Type B pancreatic cell (in vitro differentiated cells): Measurements from ENCODE around the gene SRD5A3. TPM values are rescaled to one million over a fixed set of nuclear protein-coding genes. Genes with fewer than 3 reads are reported as not detected.

Experiments used
- DNase-seq: peaks from one replicate; pipeline ENCODE4 v3.0.0; 2021; ENCODE audit warnings: mixed read lengths; ENCODE audit not compliant: unreplicated experiment; ENCODE audit errors: extremely low spot score
- H3K27ac Mint-ChIP-seq: 2 replicates; pipeline ENCODE4 v1.8.0; 2021; ENCODE audit warnings: mild to moderate bottlenecking, mixed read lengths
- H3K27me3 Mint-ChIP-seq: 2 replicates; pipeline ENCODE4 v1.8.0; 2021; ENCODE audit warnings: mixed read lengths
- H3K36me3 Mint-ChIP-seq: 2 replicates; pipeline ENCODE4 v1.8.0; 2021; ENCODE audit warnings: mixed read lengths
- H3K4me1 Mint-ChIP-seq: one replicate; pipeline ENCODE4 v1.8.0; 2021; ENCODE audit warnings: mixed read lengths; ENCODE audit not compliant: unreplicated experiment
- H3K4me3 Mint-ChIP-seq: 2 replicates; pipeline ENCODE4 v1.8.0; 2021; ENCODE audit warnings: mild to moderate bottlenecking, mixed read lengths
- H3K9me3 Mint-ChIP-seq: 2 replicates; pipeline ENCODE4 v1.8.0; 2021; ENCODE audit warnings: mixed read lengths
- total RNA-seq: library from RNA; stranded (reverse); gene quantifications from 2 replicates; pipeline ENCODE4 v1.2.1, GENCODE V29; 2021; ENCODE audit warnings: low replicate concordance
- TF ChIP-seq, protein P1 (sequence below): fragments of 200-600 bp; sonication (generic); conservative IDR thresholded peaks from 2 replicates; pipeline ENCODE4 v1.5.0; 2021; ENCODE audit warnings: antibody characterized with exemption, mild to moderate bottlenecking

SRD5A3 gene
- total RNA-seq, 1 donor from 2014 or later, result 25.7 TPM

DNA sequence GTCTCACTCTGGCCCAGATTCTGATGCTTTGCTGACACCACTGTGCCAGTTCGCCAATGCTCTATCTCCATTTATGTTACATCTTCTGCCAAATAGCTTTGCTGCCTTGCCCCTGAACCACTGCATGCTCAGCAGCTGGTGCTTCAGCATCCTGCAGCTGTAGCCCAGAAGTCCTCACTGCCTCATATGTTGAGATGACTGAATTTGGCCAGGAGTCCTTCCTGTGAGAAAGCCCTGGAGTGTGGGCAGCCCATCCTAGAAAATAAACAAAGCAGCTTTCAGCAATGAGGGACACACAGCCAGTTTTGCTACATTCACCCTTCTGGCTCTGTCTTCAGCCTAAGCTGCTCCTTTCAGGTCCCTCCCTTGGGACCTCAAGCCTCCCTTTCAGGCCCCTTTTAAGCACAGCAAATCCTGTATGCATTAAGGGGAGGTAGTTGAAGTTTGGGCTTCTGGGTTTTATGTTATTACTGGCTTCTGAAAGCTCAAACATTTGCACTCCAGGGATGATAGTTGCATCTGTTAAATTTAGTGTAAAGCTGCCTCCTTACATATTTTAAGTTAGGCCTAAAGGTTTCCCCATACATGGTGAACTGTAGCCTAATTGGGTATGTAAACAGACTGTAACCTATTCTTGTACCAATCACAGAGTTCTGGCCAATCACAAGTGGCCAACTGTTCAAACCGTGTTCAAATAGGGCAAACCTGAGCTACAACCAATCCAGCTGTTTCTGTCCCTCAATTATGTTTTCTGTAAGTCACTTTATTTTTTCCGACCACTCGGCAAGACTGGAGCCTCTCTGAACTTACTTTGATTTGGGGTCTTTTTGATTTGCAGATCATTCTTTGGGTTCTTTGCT, 47.6 kb downstream of the SRD5A3 start:
- TF ChIP-seq, protein P1, sequence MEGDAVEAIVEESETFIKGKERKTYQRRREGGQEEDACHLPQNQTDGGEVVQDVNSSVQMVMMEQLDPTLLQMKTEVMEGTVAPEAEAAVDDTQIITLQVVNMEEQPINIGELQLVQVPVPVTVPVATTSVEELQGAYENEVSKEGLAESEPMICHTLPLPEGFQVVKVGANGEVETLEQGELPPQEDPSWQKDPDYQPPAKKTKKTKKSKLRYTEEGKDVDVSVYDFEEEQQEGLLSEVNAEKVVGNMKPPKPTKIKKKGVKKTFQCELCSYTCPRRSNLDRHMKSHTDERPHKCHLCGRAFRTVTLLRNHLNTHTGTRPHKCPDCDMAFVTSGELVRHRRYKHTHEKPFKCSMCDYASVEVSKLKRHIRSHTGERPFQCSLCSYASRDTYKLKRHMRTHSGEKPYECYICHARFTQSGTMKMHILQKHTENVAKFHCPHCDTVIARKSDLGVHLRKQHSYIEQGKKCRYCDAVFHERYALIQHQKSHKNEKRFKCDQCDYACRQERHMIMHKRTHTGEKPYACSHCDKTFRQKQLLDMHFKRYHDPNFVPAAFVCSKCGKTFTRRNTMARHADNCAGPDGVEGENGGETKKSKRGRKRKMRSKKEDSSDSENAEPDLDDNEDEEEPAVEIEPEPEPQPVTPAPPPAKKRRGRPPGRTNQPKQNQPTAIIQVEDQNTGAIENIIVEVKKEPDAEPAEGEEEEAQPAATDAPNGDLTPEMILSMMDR, result no peak
- Mint-ChIP-seq H3K27me3 (no peaks in the 10 kb centered on the region), H3K4me1 (peaks cover 25% of the 10 kb centered on the region), H3K4me3 (peak overlapping the region; percentile 62), H3K9me3 (no peaks in the 10 kb centered on the region), H3K36me3 (peaks cover 5% of the 10 kb centered on the region), H3K27ac (peak overlapping the region; percentile 21)
- no peak for DNase-seq

DNA sequence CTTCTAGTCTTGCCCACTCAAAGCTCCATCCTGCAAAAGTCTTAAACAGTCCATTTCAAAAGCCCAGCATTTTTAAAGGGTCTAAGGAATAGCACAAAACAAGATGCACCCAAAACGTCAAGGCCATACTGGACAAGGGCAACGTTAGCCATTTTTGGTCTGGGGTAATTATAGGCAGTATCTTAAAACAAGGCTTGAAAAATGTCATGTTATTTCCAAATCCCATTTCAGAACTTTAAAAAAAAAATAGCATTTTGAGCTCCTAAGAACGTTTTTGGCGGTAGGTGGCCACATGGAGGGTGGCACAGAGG, 49.1 kb downstream of the SRD5A3 start:
- peak overlapping the region; percentile 100 for H3K4me3 Mint-ChIP-seq
- no peak for DNase-seq
- peaks cover 11% of the 10 kb centered on the region for H3K36me3 Mint-ChIP-seq
- H3K27ac Mint-ChIP-seq, result peak overlapping the region; percentile 99
- peaks cover 33% of the 10 kb centered on the region for H3K4me1 Mint-ChIP-seq
- H3K9me3 Mint-ChIP-seq, result no peaks in the 10 kb centered on the region
- H3K27me3 Mint-ChIP-seq, result no peaks in the 10 kb centered on the region
- TF ChIP-seq, protein P1, result peak; percentile 49

DNA sequence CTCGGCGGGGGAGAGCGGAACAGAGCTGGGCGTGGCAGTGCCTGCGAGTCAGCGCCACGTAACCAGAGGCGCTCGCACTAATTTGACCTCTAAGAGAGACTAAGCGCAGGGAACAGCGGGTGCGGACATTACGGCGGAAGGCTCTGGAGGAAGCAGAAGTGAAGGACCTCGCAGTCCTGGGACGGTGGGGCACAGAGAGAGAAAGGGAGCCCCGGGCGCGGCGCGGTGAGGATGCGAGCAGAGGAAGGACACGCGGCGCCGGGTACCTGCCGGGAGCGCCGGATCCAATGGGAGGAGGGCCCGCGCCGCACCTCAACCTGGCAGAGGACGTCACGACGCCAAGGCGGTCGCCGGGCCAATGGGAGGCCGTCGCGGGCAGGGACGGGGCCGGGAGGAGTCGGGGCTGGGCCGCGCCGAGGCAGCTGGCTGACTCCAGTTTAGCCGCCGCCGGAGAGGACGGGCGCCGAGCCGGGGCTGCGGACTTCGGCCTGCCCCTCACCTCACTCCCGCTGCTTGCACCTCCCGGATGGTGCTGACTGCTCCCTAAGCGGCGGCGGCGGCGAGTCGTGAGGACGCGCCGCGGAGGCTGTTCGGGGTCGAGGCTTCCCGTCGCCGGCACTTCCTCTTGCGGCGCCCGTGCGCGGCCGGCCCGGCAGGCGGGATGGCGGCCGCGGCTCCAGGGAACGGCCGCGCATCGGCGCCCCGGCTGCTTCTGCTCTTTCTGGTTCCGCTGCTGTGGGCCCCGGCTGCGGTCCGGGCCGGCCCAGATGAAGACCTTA, 49.7 kb downstream of the SRD5A3 start, which contains the start of gene TMEM165:
Gene TMEM165 (plus strand): TSS at position 429 of the 779 bp plus-strand sequence. CDS start 233 bp downstream, at position 662.
- Mint-ChIP-seq H3K27ac (peak within 1 kb of the TSS; percentile 99), H3K9me3 (no peaks in the 10 kb centered on the region), H3K4me1 (peaks cover 33% of the 10 kb centered on the region), H3K36me3 (peaks cover 13% of the 10 kb centered on the region), H3K27me3 (no peaks in the 10 kb centered on the region), H3K4me3 (peak within 1 kb of the TSS; percentile 100)
- TF ChIP-seq, protein P1, result peak; percentile 11
- DNase-seq, result peak; percentile 93

- H3K36me3 Mint-ChIP-seq, result peaks cover 20% of the 10 kb centered on the region
- no peaks in the 10 kb centered on the region for H3K27me3 Mint-ChIP-seq
- TF ChIP-seq, protein P1, result peak; percentile 14
- peak overlapping the region; percentile 91 for H3K27ac Mint-ChIP-seq
- peak overlapping the region; percentile 100 for H3K4me3 Mint-ChIP-seq
- no peaks in the 10 kb centered on the region for H3K9me3 Mint-ChIP-seq
- peak; percentile 77 for DNase-seq
- peaks cover 33% of the 10 kb centered on the region for H3K4me1 Mint-ChIP-seq
Observed at GRCh38 chr4:55396308-55397125, 50.5 kb downstream of the SRD5A3 start.

DNA sequence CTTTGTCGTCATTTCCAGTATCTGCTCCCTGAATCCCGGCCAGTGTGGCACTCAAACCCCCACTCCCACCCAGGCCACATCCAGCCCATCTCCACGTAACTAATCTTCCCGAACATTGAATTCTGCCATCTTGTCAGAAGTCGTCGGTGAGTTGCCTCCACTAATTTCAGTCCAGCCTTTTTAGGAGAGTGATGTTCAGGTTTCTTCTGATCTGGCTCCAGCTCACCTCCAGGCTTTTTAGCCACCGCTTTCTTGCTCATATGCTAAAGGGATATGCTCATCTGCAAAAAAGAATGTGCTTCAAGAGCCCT, 51.0 kb downstream of the SRD5A3 start:
- TF ChIP-seq, protein P1, result no peak
- H3K36me3 Mint-ChIP-seq, result peaks cover 20% of the 10 kb centered on the region

More for the DNA sequence above, 51.0 kb downstream of the SRD5A3 start:
- no peaks in the 10 kb centered on the region for H3K9me3 Mint-ChIP-seq
- H3K4me1 Mint-ChIP-seq, result peaks cover 33% of the 10 kb centered on the region
- H3K4me3 Mint-ChIP-seq, result peak overlapping the region; percentile 94
- H3K27me3 Mint-ChIP-seq, result no peaks in the 10 kb centered on the region
- DNase-seq, result no peak
- peak overlapping the region; percentile 91 for H3K27ac Mint-ChIP-seq
